Panc1 (cell line): ENCODE results near the gene IRF6. TPM values are rescaled to one million over a fixed set of nuclear protein-coding genes. Genes with fewer than 3 reads are reported as not detected.

ENCODE experiments used
- ATAC-seq: fragments of 200-7000 bp; cut with Tn5 transposase; 2 replicates; pipeline ENCODE4 v1.9.1; 2020; ENCODE audit warnings: mild to moderate bottlenecking, moderate library complexity
- BruUV-seq: library from RNA; stranded (reverse); fragments of 400-500 nt; replicated peaks from 2 replicates; lab custom pipeline; 2021; lab: Mats Ljungman, UMichigan
- CTCF ChIA-PET: fragments of 300-600 bp; sonication (Branson Sonifier 250); formaldehyde crosslinking; loops from one replicate; lab custom pipeline; 2022; ENCODE audit warnings: antibody characterized with exemption; lab: Charles Lee
- POLR2A ChIA-PET: fragments of 300-600 bp; sonication (Branson Sonifier 250); formaldehyde crosslinking; loops from one replicate; lab custom pipeline; 2022; ENCODE audit warnings: antibody characterized with exemption; lab: Charles Lee
- DNase-seq: peaks from one replicate; pipeline ENCODE4 v3.0.0-alpha.2; 2010; ENCODE audit warnings: low read depth, low spot score
- H3K27ac ChIP-seq: 2 replicates; pipeline ENCODE4 v1.5.1; 2011; ENCODE audit warnings: mild to moderate bottlenecking, low read length, inconsistent platforms
- H3K27me3 ChIP-seq: fragments of 200-500 bp; sonication (Bioruptor generic); 2 replicates; pipeline ENCODE4 v1.6.0; 2014; ENCODE audit warnings: low read length, inconsistent platforms; ENCODE audit not compliant: control insufficient read depth, insufficient read depth
- H3K36me3 ChIP-seq: fragments of 200-500 bp; sonication (Bioruptor generic); 2 replicates; pipeline ENCODE4 v1.5.1; 2014; ENCODE audit warnings: inconsistent platforms, mild to moderate bottlenecking, low read length, moderate library complexity; ENCODE audit not compliant: control insufficient read depth, insufficient read depth
- H3K4me1 ChIP-seq: 2 replicates; pipeline ENCODE4 v1.5.1; 2011; ENCODE audit warnings: inconsistent platforms, mild to moderate bottlenecking, low read length, moderate library complexity; ENCODE audit not compliant: control insufficient read depth, insufficient read depth
- H3K4me3 ChIP-seq, 2 experiments: 2 replicates each; pipeline ENCODE4 v1.5.1; 2011 to 2012; ENCODE audit warnings: low read depth in 2 of 2, low read length in 2 of 2, mild to moderate bottlenecking in 2 of 2, inconsistent platforms in 1 of 2, moderate library complexity in 1 of 2
- H3K9me3 ChIP-seq: fragments of 200-500 bp; sonication (Bioruptor generic); 2 replicates; pipeline ENCODE4 v1.5.1; 2014; ENCODE audit warnings: low read depth, mild to moderate bottlenecking, inconsistent platforms, low read length, moderate library complexity; ENCODE audit not compliant: control insufficient read depth, insufficient read depth
- POLR2AphosphoS5 ChIP-seq: IDR thresholded peaks from 2 replicates; pipeline ENCODE4 v1.6.1; 2012; ENCODE audit warnings: mild to moderate bottlenecking, low read depth, low read length, moderate library complexity
- SIN3A ChIP-seq: IDR thresholded peaks from 2 replicates; pipeline ENCODE4 v1.6.1; 2012; ENCODE audit warnings: low read depth, mild to moderate bottlenecking, low read length, moderate library complexity, borderline replicate concordance; ENCODE audit not compliant: insufficient read depth
- TCF7L2 ChIP-seq: IDR thresholded peaks from 2 replicates; pipeline ENCODE4 v1.6.1; 2011; ENCODE audit warnings: mild to moderate bottlenecking, low read depth, low read length, inconsistent platforms
- in situ Hi-C: cut with HindIII; loops from 2 replicates; pipeline ENCODE4 v1.10.0; 2016; ENCODE audit warnings: low sequenced_read_pairs, low pct_unique_long_range_greater_than_20kb
- intact Hi-C: fragments of 100-400 bp; cut with micrococcal nuclease; formaldehyde crosslinking; loops from one replicate; pipeline ENCODE4 v1.10.0; 2022; ENCODE audit not compliant: unreplicated experiment
- total RNA-seq: library from RNA; stranded (reverse); gene quantifications from one replicate; pipeline ENCODE4 v1.2.1, GENCODE V29; 2021; ENCODE audit not compliant: unreplicated experiment
- TF ChIP-seq, protein P1 (sequence below), 2 experiments: IDR thresholded peaks; 2 replicates each; pipeline ENCODE4 v1.6.1; 2011 to 2012; ENCODE audit warnings: low read depth in 2 of 2, control low read depth in 1 of 2, low read length in 1 of 2, mild to moderate bottlenecking in 1 of 2, moderate library complexity in 1 of 2; ENCODE audit not compliant: insufficient read depth in 1 of 2
- TF ChIP-seq, protein P2 (sequence below): fragments of 450-650 bp; IDR thresholded peaks from 2 replicates; pipeline ENCODE4 v1.5.1; 2017; ENCODE audit warnings: mild to moderate bottlenecking

The IRF6 gene
- total RNA-seq, 1 experiment from 2014 or later, result 0.64 TPM

DNA sequence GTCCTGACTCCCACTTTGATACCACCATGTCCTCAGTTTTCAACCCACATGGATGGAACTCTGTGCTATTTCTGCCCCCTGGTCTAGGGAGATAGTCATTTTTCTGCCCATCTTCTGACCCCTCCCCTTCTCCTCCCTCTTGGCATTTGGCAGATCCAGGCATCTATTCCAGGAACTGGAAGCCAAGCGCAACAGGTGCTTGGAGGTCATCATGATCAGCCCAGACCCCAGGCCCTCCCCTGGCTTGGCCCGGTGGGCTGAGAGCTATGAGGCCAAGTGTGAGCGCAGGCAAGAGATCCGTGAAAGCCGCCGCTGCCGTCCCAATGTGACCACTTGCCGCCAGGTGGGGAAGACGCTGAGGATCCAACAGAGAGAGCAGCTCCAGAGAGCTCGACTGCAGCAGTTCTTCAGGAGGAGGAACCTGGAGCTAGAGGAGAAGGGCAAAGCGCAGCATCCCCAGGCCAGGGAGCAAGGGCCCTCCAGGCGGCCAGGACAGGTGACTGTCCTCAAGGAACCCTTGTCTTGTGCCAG is 46.0 kb downstream of the IRF6 start:
- Histone ChIP-seq H3K4me3 (no peak overlapping the region), H3K9me3 (no peaks in the 10 kb centered on the region), H3K27me3 (no peaks in the 10 kb centered on the region; the same call in 1 of the 2 replicates), H3K4me1 (no peaks in the 10 kb centered on the region), H3K36me3 (no peaks in the 10 kb centered on the region), H3K27ac (no peak overlapping the region)
- TF ChIP-seq, protein P1, sequence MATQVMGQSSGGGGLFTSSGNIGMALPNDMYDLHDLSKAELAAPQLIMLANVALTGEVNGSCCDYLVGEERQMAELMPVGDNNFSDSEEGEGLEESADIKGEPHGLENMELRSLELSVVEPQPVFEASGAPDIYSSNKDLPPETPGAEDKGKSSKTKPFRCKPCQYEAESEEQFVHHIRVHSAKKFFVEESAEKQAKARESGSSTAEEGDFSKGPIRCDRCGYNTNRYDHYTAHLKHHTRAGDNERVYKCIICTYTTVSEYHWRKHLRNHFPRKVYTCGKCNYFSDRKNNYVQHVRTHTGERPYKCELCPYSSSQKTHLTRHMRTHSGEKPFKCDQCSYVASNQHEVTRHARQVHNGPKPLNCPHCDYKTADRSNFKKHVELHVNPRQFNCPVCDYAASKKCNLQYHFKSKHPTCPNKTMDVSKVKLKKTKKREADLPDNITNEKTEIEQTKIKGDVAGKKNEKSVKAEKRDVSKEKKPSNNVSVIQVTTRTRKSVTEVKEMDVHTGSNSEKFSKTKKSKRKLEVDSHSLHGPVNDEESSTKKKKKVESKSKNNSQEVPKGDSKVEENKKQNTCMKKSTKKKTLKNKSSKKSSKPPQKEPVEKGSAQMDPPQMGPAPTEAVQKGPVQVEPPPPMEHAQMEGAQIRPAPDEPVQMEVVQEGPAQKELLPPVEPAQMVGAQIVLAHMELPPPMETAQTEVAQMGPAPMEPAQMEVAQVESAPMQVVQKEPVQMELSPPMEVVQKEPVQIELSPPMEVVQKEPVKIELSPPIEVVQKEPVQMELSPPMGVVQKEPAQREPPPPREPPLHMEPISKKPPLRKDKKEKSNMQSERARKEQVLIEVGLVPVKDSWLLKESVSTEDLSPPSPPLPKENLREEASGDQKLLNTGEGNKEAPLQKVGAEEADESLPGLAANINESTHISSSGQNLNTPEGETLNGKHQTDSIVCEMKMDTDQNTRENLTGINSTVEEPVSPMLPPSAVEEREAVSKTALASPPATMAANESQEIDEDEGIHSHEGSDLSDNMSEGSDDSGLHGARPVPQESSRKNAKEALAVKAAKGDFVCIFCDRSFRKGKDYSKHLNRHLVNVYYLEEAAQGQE (IDR thresholded peaks at IDR 0.05; ENCODE audit: insufficient read depth in 1 of 2, low read depth in 2 of 2, low read length in 1 of 2), result no peak
- TF ChIP-seq SIN3A (no peak), POLR2AphosphoS5 (no peak), TCF7L2 (no peak)
- TF ChIP-seq, protein P2, sequence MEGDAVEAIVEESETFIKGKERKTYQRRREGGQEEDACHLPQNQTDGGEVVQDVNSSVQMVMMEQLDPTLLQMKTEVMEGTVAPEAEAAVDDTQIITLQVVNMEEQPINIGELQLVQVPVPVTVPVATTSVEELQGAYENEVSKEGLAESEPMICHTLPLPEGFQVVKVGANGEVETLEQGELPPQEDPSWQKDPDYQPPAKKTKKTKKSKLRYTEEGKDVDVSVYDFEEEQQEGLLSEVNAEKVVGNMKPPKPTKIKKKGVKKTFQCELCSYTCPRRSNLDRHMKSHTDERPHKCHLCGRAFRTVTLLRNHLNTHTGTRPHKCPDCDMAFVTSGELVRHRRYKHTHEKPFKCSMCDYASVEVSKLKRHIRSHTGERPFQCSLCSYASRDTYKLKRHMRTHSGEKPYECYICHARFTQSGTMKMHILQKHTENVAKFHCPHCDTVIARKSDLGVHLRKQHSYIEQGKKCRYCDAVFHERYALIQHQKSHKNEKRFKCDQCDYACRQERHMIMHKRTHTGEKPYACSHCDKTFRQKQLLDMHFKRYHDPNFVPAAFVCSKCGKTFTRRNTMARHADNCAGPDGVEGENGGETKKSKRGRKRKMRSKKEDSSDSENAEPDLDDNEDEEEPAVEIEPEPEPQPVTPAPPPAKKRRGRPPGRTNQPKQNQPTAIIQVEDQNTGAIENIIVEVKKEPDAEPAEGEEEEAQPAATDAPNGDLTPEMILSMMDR, result no peak
- ATAC-seq (no peak), DNase-seq (no peak)
- ChIA-PET CTCF (no interaction called here), POLR2A (no interaction called here)
- intact Hi-C loops, result no loop called here
- BruUV-seq, result no TSS peak
- in situ Hi-C loops, result no loop called here

DNA sequence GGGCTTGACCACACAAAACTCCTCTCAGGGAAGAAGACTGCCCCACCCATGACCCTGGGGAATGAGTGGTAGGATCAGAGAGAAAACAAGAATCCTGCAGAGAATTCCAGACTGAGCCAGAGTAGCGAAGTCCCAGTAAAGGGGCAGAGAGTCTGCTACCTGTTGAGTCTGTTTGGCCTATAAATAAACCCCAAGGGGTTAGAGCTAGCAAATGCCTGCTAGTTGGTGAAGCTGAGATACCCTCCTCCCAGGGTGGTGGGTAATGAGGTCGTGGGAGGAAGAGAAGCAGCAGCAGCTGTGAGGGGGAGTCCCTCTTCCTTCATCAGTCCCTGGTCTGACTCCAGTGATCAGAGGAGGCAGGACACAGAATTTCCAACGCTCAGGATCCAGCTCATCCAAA is 47.5 kb downstream of the IRF6 start:
- Histone ChIP-seq H3K36me3 (no peaks in the 10 kb centered on the region), H3K9me3 (no peaks in the 10 kb centered on the region), H3K4me3 (no peak overlapping the region), H3K4me1 (no peaks in the 10 kb centered on the region), H3K27ac (no peak overlapping the region), H3K27me3 (no peaks in the 10 kb centered on the region; the same call in 1 of the 2 replicates)
- no TSS peak for BruUV-seq
- DNase-seq, result no peak
- ChIA-PET POLR2A (no interaction called here), CTCF (no interaction called here)
- intact Hi-C loops, result no loop called here
- in situ Hi-C loops, result no loop called here
- ATAC-seq, result no peak
- TF ChIP-seq, protein P1 (IDR thresholded peaks at IDR 0.05; ENCODE audit: insufficient read depth in 1 of 2, low read depth in 2 of 2, low read length in 1 of 2), result no peak
- TF ChIP-seq POLR2AphosphoS5, result no peak
- TF ChIP-seq, protein P2, result no peak
- no peak for TF ChIP-seq SIN3A
- TF ChIP-seq TCF7L2, result no peak
